Inferior parietal cortex (tissue), 1 donor: Measurements from ENCODE around the gene SEC14L2.
"Not testable (repeated sequence)": the region's sequence is repeated elsewhere in the genome, so short reads cannot be mapped to it uniquely, and the experiment has no call there.

Experiments used
- DNase-seq: peaks from one replicate; pipeline ENCODE4 v3.0.0-alpha.2; 2016; ENCODE audit errors: extremely low spot score

The SEC14L2 gene

DNA sequence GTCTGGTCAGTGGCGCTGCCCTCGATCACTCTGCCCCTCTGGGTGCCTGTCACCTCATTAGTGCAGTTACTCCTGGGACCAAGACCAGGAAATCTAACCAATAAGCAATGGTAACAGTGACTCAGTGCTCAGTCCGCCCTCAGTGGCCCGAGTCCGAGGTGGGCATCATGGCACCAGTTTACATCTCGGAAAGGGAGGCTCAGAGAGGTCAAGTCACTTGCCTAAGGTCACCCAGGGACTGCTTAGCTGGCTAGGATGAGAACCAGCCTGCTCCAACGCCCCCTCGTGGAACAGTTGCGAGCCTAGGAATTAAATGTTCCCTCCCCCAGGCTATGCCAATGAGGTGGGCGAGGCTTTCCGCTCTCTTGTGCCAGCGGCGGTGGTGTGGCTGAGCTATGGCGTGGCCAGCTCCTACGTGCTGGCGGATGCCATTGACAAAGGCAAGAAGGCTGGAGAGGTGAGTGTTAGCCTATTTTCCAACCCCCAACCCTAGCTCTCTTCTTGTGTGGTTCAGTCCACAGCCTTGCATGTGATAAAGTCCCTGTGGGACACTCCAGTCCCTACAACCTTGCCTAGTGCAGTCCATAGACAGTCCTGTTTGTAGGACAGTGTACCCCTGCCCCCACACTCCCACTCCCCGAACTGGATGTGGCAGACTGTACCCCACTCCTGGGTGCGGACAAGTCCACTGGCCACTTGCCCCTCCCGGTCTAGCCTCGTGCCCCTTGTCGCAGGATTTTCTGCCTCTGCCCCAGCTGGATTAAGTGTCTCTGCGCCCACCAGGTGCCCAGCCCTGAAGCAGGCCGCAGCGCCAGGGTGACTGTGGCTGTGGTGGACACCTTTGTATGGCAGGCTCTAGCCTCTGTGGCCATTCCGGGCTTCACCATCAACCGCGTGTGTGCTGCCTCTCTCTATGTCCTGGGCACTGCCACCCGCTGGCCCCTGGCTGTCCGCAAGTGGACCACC is 29.9 kb downstream of the SEC14L2 start:
- DNase-seq: peak; percentile 73

DNA sequence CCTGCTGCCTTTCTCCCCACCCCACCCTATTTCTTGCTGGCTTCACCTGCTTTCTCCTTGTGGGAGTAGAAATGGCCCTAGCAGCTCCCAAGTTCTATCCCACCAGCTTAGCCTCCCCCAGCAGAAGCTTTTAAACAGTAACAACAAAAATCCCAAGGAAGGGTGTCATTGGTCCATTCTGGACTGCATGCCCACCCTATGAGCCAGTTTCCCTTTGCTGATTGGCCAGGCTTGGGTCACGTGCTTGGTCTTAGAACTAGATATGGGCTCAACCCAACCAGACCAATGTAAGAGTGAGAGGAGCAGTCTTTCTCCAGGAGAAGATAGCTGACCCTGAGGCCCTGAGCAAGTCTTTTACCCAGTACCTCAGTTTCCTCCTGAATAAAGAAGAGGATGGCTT is 31.1 kb downstream of the SEC14L2 start:
- no peak for DNase-seq

DNA sequence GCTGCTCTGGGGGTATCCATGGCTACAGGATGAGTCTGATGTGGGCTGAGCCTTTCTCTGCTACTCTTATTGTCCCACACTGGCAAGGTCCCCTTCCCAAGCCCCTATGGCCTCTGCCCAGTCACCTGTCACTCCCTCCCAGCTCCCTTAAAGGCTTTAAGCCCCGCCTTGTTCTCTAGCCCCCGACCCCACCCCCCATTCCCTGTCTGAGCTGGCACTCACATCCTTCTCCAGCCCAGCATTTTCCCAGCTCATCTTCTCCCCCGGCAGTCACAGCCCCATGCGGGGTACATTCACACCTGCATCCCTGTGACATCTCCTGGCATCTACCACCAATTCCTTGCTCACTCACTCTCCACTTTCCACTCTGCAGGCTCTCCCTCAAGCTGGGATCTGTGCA is 33.1 kb downstream of the SEC14L2 start:
- DNase-seq: no peak

DNA sequence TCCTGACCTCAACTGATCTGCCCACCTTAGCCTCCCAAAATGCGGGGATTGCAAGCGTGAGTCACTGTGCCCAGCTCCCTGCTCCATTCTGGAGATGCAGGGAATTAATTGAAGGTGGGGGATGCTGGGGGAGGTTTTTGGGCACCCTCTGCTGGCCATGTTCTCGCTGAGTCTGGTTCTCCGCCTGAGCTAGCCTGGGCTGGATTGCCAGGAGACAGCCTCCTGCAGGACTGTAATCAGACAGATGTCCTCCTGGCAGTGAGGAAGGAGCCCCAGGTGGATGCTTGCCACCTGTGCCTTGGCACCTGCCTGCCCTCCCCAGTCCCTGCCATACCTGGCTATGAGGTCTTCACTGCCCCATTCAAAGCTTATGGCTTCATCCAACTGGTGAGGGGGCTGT is 34.1 kb downstream of the SEC14L2 start:
- no peak for DNase-seq

DNA sequence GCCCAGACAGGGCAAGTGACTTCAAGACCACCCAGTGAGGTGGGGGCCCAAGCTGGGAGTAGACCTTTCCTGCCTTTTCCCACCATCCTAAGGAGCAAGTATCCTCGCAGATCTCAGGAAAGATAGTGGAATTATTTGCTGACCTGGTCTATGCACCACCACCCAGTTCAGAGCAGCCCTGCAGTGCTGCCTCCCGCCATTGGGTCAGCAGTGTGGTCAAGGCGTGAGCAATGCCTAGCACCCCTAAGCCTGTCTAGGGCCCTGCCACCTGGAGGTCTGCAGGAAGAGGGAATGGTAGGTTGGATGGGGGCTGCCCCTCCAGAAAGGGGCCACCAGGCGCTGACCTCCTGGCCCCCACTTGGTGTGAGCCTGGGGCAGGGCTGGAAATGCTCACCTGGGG is 35.3 kb downstream of the SEC14L2 start:
- no peak for DNase-seq

DNA sequence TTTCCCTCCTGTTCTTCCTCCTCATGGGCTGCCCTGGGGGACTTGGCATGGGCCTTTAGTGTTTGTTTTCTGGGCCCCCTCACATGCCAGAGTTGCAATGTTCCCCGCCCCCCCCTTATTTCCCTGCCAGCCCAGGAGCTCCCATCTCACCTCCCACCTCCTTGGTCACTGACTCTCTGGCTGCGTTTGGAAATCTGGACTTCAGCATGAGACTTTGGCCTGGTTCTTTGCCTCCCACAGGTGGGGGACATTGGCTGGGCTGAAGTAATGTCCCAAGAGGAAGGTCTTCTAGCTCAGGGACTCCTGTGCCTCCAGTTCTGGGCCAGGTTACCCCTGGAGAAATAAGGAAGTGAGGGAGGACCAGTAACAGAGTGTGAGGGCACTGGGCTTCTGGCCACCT is 35.7 kb downstream of the SEC14L2 start:
- DNase-seq: no peak

DNA sequence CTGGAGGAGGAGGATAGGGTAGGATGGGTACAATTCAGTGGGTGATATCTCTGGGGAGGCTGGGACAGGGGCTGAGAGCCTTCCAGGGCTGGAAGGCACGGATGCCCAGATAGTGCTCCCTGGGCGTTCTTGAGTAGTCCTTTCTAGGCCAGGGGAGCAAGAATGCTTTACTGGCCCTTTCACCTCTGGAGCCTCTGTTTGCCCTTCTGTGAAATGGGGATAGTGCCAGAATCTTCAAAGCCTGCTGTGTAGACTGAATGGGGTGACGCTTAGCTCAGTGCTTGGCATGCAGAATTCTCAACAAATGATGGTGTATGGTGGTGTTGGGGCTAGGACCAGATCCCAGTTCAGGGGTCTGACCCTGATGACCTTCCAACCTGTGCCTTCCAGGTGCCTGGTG is 36.4 kb downstream of the SEC14L2 start:
- no peak for DNase-seq

DNA sequence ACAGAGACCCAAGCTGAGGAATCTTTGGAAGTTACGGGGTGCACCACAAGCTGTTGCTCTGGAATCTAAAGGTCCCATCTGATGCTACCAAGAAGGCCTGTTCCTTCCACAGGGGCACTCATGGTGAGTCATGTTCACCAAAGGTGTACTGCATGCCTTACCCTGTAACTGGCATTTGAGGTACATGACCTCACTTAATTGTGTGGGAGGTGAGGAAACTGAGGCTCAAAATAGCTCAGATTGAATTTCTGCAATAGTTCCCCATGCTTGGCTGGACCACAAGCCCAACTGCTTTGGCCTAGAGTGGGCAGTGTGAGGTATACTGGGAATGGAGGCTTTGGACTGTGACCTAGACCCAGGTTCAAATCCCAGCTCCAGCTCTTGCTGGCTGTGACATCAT is 37.0 kb downstream of the SEC14L2 start:
- DNase-seq: no peak

DNA sequence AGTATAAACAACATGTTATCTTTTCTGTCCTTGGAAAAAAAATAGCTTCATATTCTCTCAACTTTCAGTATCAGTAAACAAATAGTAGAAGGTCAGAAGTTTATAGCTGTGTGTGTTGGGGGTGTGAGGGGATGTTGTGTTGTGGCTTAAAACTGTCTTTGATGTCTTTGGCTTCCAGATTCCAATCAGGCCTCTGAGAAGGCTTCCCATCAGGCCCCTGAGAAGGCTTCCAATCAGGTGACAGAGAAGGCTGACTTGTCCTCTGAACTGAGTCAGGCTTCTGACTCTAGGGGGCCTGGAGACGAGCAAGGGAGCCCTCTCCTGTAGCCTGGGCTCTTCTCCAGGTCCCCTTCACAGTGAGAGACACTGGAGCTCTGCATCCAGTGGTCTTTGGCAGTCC is 38.0 kb downstream of the SEC14L2 start:
- DNase-seq: no peak

DNA sequence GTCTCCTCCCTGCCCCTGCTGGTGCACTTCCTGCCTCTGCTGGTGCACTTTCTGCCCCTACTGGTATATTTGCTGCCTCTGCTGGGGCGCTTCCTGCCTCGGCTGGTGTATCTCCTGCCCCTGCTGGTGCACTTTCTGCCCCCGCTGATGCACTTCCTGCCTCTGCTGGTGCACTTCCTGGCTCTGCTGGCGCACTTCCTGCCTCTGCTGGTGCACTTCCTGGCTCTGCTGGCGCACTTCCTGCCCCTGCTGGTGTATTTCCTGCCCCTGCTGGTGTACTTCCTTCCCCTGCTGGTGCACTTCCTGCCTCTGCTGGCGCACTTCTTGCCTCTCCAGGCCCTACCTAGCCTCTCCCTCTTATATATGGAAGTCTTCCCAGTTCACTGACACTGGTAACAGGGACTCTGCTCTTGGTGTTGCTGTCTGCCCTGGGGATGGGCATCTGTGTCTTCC is 38.9 kb downstream of the SEC14L2 start:
- DNase-seq: no peak

DNA sequence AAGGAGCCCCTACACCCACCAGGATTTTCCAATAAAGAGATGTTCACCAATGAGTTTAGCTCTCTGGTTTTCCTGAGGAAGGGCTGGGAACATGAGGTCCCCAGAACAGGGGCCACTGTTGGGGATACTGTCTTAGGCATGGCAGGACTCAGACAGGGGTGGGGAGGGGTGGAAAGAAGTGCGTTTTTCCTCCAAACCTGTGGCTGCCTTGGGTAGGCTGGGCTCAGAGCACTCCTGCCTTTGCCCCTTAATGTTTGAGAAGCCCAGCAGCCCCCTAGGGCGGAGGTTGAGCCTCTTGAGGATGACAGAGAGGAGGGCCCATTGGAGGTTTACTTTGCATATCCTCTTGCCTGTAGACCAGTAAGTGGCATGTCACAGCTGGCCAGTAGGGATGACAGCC is 39.4 kb downstream of the SEC14L2 start:
- DNase-seq: no peak

DNA sequence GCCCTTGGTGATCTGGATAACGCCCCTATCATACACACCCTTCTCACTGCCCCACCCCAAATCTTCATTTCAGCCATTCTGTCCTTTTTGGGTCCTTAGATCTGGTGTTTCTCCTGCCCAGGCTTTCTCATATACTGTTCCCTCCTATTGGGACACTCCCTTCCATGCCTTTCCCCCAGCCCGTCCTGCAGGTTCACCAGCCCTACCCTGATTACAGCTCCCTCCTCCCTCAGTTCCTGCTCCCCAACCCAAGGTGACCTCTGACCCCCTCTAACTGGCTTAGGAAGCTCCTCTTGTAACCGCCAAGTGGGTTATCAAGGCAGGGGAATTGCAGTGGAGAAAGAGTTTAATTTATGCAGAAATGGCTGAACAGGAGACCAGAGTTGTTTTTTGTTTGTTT is 41.7 kb downstream of the SEC14L2 start:
- no peak for DNase-seq

DNA sequence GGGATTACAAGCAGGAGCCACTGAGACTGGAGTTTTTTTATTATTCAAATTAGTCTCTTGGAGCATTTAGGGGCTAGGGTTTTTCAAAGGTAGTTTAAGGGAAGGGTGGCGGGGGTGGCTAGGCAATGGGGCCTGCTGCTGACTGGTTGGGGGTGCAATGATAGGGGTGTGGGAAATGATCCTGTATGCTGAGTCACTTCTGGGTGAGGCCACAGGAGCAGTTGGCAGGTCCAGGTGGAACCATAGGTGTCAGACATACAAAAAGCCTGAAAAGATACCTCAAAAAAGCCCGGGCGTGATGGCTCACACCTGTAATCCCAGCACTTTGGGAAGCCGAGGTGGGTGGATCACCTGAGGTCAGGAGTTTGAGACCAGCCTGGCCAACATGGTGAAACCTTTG is 42.4 kb downstream of the SEC14L2 start:
- no peak for DNase-seq

DNA sequence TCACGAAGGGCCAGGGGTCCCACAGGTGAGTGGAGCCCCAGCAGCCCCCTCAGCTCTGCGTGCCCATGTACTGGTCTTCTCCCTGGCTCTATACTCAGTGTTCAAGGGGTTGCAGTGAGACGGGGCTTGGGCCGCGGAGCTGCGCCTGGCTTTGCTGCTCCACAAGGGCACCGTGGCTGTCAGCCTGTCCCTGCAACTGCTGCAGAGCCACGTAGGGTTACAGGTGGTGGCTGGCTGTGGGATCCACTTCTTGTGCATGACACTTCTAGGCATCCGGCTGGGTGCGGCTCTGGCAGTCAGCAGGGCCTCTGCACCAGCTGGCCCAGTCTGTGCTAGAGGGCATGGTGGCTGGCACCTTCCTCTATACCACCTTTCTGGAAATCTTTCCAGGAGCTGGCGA is 43.0 kb downstream of the SEC14L2 start:
- no peak for DNase-seq

DNA sequence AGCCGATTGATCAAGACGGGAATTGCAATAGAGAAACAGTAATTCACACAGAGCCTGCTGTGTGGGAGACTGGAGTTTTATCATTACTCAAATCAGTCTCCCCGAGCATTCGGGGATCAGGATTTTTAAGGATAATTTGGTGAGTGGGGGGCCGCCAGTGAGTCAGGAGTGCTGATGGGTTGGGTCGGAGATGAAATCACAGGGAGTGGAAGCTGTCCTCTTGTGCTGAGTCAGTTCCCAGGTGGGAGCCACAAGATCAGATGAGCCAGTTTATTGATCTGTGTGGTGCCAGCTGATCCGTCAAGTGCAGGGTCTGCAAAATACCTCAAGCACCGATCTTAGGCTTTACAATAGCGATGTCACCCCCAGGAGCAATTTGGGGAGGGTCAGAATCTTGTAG is 44.3 kb downstream of the SEC14L2 start:
- no peak for DNase-seq

DNA sequence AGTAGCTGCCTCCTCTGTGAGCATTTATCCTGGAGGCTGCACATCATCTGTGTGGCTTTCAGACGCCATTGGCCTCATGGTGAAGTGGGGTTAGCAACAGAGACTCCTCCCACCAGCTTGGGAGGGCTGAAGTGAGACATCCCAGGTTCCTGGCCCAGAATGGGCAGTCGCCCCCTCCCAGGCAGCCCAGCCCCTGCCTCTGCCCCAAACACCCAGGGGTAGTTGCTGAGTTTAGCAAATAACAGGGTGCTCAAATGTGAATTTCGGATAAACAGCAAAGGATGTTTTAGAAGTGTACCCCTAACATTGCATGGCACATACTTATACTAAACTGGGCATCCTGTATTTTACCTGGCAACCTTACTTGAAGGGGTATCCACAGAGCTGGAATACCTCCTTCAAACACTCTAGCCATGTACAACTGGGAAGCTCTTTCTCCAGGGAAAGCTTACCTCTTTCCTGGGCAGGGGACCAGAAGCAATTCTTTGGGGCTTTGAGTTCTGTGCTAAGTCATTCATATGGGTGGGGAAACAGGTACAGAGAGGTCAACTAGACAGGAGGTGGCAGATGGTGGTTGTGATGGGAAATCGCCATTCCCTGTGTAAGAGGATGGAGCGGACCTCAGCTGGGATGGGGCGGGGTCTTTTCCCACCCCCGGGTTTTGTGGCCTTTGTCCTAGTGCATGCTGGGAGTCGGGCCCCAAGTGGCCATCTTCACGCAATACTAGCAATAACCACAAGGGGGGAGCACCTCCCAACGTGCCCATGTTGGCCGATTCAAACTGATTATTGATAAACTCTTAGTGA is 48.0 kb downstream of the SEC14L2 start:
- DNase-seq: peak; percentile 67

DNA sequence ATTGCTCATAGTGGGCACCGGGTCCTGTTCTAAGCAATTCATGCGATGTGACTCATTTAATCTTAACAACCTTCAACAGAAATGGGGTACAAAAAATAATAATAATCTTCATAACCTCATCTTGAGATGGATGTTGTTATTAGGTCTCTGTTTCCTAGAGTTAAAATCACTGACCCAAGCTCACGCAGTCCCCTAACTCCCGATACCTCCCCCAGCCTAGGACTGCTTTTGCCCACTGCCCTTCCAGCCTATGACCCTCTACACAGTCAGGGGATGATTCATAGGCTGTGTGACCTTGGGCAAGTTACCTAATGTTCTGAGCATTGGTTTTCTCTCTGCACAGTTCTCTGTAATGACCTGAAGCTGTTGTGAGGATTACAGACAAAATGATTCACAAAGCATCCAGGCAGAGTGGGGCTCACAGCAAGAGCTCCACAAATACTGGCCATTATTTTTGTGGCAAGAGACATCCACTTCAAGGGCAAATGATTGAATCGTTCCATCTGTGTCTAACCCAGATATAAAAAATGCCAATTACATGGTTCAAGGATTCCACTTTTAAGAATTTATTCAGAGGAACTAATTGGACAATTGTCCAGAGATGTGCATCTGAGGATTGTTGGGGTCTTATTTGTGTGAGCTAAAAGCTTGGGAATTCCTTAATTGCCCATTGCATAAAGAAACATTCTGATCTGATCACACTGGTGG is 48.8 kb downstream of the SEC14L2 start:
- DNase-seq: no peak

DNA sequence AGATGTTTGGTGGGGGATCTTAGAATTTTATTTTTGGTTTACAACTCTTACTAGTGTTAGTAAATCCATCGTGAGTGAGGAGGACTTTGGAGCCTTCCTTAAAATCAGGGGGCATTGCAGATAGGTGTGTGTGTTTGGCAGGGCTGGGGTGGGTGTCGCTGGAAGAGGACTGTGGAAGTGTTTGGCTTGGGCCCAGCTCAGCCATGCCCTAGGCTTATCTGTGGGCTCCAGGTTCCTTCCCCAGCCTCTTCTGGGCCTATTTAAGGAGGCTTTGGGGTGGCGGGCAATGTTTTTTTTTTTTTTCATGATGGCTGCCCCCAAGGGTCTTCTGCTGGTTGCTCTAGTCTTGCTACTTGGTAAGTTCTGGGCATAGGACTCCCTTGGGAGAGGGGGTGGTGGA is 50.8 kb downstream of the SEC14L2 start:
- no peak for DNase-seq

DNA sequence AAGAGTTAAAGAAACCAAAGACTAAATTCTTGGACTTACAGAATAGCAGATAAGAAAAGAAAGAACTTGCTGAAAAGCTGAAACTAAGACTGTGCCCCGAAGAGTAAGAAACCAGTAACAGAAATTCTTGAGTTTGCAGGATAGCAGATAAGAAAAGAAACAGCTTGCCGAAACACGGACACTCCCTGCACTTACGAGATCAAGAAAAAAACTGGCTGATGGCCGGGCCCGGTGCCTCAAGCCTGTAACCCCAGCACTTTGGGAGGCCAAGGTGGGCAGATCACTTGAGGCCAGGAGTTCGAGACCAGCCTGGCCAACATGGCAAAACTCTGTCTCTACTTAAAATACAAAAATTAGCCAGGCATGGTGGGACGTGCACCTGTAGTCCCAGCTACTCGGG is 54.7 kb downstream of the SEC14L2 start:
- not testable (repeated sequence) for DNase-seq

DNA sequence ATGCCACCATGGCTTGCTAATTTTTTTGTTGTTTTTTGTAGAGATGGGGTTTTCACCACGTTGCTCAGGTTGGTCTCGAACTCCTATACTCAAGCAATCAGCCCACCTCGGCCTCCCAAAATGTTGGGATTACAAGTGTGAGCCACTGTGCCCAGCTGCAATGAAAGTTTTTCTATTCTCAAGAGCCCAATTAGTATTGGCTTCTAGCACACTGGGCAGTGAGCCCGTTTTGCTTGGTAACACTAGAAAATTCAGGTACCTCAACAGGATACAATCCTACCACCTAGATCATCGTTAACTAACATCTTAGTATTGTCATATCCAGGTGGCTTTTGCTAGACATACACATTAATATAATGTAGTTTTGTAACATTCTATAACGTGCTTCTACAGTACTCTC is 56.0 kb downstream of the SEC14L2 start:
- no peak for DNase-seq

DNA sequence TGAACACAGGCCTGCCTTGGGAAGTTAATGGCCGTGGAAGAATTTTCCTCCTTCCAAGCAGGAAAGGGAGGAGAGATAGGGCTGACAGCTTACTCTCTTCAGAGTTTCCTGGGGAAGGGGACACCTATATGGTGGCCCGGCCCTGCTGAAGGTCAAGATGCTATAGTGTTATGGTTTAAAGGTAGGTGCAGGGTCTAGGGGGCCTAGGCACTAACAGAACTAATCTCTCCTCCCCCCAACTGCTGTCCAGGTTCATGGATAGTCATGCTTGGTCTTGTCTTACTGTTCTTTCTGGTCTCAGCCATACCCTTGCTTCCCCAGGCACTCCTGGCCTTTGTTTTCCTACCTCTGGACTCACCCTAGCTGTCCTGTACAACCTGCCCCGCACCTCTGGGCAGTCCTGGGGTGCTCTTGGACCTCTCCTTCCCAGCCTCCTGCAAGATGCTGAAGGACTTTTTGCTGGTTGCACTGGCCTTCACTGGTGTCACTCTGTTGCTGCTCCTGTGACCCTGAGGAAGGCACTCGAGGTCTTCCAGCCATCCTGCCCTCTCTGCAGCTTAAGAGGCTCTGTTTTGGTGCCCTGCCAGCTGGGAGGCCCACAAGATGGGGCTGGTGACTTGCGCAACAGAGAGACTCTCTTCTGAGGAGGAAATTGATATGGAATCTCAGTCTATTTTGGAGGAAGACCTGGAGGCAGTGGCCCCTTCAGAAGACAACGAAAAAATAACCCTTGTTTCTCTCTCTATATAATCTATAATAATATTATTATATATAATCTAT is 57.1 kb downstream of the SEC14L2 start:
- DNase-seq: no peak
